Endothelial cell of umbilical vein (primary cell): ENCODE measurements around the gene UHRF1. TPM values are rescaled to one million over a fixed set of nuclear protein-coding genes. Genes with fewer than 3 reads are reported as not detected.

Experiments used
- BruUV-seq: library from RNA; stranded (reverse); fragments of 400-500 nt; replicated peaks from 2 replicates; lab custom pipeline; 2021; lab: Mats Ljungman, UMichigan
- CTCF ChIA-PET: fragments of 300-600, 350-600 bp; sonication (Branson Sonifier 250); formaldehyde crosslinking; loops from one replicate; lab custom pipeline; 2021; ENCODE audit warnings: antibody characterized with exemption, inconsistent platforms; lab: Charles Lee
- POLR2A ChIA-PET: fragments of 300-600, 350-600 bp; sonication (Branson Sonifier 250); formaldehyde crosslinking; loops from one replicate; lab custom pipeline; 2021; ENCODE audit warnings: antibody characterized with exemption, inconsistent platforms; lab: Charles Lee
- DNase-seq: peaks from one replicate; pipeline ENCODE4 v3.0.0-alpha.2; 2011; ENCODE audit warnings: low read depth, low spot score
- FAIRE-seq: peaks from 2 replicates; lab custom pipeline; 2011; peaks lifted over from hg19 to GRCh38; lab: Jason Lieb, UNC
- H2AFZ ChIP-seq: 2 replicates; pipeline ENCODE4 v1.6.0; 2012; ENCODE audit warnings: low read depth, low read length, control low read depth, inconsistent platforms
- H3K27ac ChIP-seq: 2 replicates; pipeline ENCODE4 v1.5.1; 2011; ENCODE audit warnings: low read depth, mild to moderate bottlenecking, control low read depth, low read length, moderate library complexity; ENCODE audit not compliant: insufficient read depth
- H3K27me3 ChIP-seq, 2 experiments: 2 replicates each; pipeline versions ENCODE4 v1.6.0 to v1.6.1; 2011; ENCODE audit warnings: low read length in 2 of 2, mixed read lengths in 1 of 2; ENCODE audit not compliant: control insufficient read depth in 2 of 2, insufficient read depth in 2 of 2
- H3K36me3 ChIP-seq, 2 experiments: 2 replicates in 1 of 2; 3 replicates in 1 of 2; pipeline ENCODE4 v1.5.1; 2011; ENCODE audit warnings: low read length in 2 of 2, mild to moderate bottlenecking in 1 of 2, moderate library complexity in 1 of 2; ENCODE audit not compliant: control insufficient read depth in 2 of 2, insufficient read depth in 2 of 2; ENCODE audit errors: extremely low read depth in 1 of 2
- H3K4me1 ChIP-seq: 3 replicates; pipeline ENCODE4 v1.5.1; 2011; ENCODE audit warnings: mild to moderate bottlenecking, low read length; ENCODE audit not compliant: control insufficient read depth, insufficient read depth; ENCODE audit errors: extremely low read depth
- H3K4me2 ChIP-seq: 2 replicates; pipeline ENCODE4 v1.6.1; 2011; ENCODE audit warnings: low read length, control low read depth, mixed read lengths; ENCODE audit not compliant: insufficient read depth
- H3K4me3 ChIP-seq, 3 experiments: fragments of 200-600 bp in 1 of 3; sonication (generic), shearing (Covaris generic) in 1 of 3; replicated peaks in 1 of 3; 2 replicates each; pipeline ENCODE4 v1.5.1; 2011 to 2016; ENCODE audit warnings: control low read depth in 3 of 3, low read length in 3 of 3, mild to moderate bottlenecking in 2 of 3, inconsistent platforms in 1 of 3, low read depth in 1 of 3, moderate library complexity in 1 of 3; ENCODE audit not compliant: insufficient read depth in 1 of 3
- H3K79me2 ChIP-seq: 2 replicates; pipeline ENCODE4 v1.6.0; 2012; ENCODE audit warnings: low read length, inconsistent platforms; ENCODE audit not compliant: control insufficient read depth, insufficient read depth
- H3K9ac ChIP-seq: replicated peaks from 2 replicates; pipeline ENCODE3; 2011; ENCODE audit warnings: low read length, control low read depth; ENCODE audit not compliant: insufficient read depth; ENCODE audit errors: extremely low read depth
- H3K9me1 ChIP-seq: replicated peaks from 3 replicates; pipeline ENCODE4 v1.6.0; 2011; ENCODE audit warnings: mild to moderate bottlenecking, low read length; ENCODE audit not compliant: control insufficient read depth, insufficient read depth; ENCODE audit errors: extremely low read depth
- H3K9me3 ChIP-seq: replicated peaks from 2 replicates; pipeline ENCODE4 v1.5.1; 2012; ENCODE audit warnings: low read length, inconsistent platforms; ENCODE audit not compliant: control insufficient read depth, insufficient read depth
- H4K20me1 ChIP-seq: replicated peaks from 2 replicates; pipeline ENCODE3; 2011; ENCODE audit warnings: mild to moderate bottlenecking, low read length; ENCODE audit not compliant: control insufficient read depth, insufficient read depth; ENCODE audit errors: extremely low read depth
- CTCF ChIP-seq, 2 donors: IDR thresholded peaks; 1 replicate in 1 of 2; 2 replicates in 1 of 2; pipeline ENCODE4 v1.5.1; 2011; ENCODE audit warnings: low read length in 2 of 2, mild to moderate bottlenecking in 2 of 2, moderate library complexity in 2 of 2, control low read depth in 1 of 2, inconsistent platforms in 1 of 2, low read depth in 1 of 2; ENCODE audit not compliant: insufficient read depth in 1 of 2; ENCODE audit errors: extremely low read depth in 1 of 2
- EZH2 ChIP-seq: IDR thresholded peaks from 2 replicates; pipeline ENCODE4 v1.6.1; 2012; ENCODE audit warnings: borderline replicate concordance, low read depth, mild to moderate bottlenecking, moderate library complexity, low read length, inconsistent platforms; ENCODE audit not compliant: severe bottlenecking
- FOS ChIP-seq: IDR thresholded peaks from 2 replicates; pipeline ENCODE4 v1.6.1; 2011; ENCODE audit warnings: mild to moderate bottlenecking, low read length, moderate library complexity, borderline replicate concordance; ENCODE audit not compliant: insufficient read depth
- GATA2 ChIP-seq: IDR thresholded peaks from 2 replicates; pipeline ENCODE4 v1.7.0; 2011; ENCODE audit warnings: low read depth, mild to moderate bottlenecking, moderate library complexity, mixed read lengths, low read length; ENCODE audit not compliant: insufficient read length, insufficient read depth
- JUN ChIP-seq: IDR thresholded peaks from 2 replicates; pipeline ENCODE4 v1.6.1; 2011; ENCODE audit warnings: borderline replicate concordance, low read depth; ENCODE audit not compliant: insufficient read length, insufficient read depth
- MYC ChIP-seq: IDR thresholded peaks from one replicate; pipeline ENCODE4 v1.6.1; 2011; ENCODE audit warnings: mild to moderate bottlenecking, low read depth, low read length
- POLR2A ChIP-seq: IDR thresholded peaks from 2 replicates; pipeline ENCODE4 v1.6.1; 2012; ENCODE audit warnings: low read depth, mild to moderate bottlenecking, control low read depth, low read length
- POLR2AphosphoS5 ChIP-seq: IDR thresholded peaks from 2 replicates; pipeline ENCODE4 v1.6.1; 2012; ENCODE audit warnings: low read depth, mild to moderate bottlenecking, control low read depth, low read length, moderate library complexity; ENCODE audit not compliant: insufficient read depth
- dilution Hi-C: fragments of 300-500 bp; cut with MboI; formaldehyde crosslinking; loops from one replicate; pipeline ENCODE4 v1.15.0; 2019; ENCODE audit warnings: low sequenced_read_pairs; ENCODE audit not compliant: extremely low pct_ligation_motif_present
- intact Hi-C: fragments of 100-400 bp; cut with micrococcal nuclease; formaldehyde crosslinking; loops from one replicate; pipeline ENCODE4 v1.10.0; 2022
- polyA plus RNA-seq, 4 experiments: library from polyadenylated mRNA; depleted of rRNA in 3 of 4; stranded (reverse) in 3 of 4; unstranded in 1 of 4; fragments of >200 nt; gene quantifications; 2 replicates each; pipeline versions ENCODE4 v1.2.1 to v1.2.3, GENCODE V29; 2011 to 2012; ENCODE audit warnings: missing spikeins in 1 of 4
- total RNA-seq: library from RNA; stranded (reverse); gene quantifications from 2 replicates; pipeline ENCODE4 v1.2.3, GENCODE V29; 2021
- TF ChIP-seq, protein P1 (sequence below): IDR thresholded peaks from 2 replicates; pipeline ENCODE4 v1.6.1; 2011; ENCODE audit not compliant: insufficient read depth, insufficient read length

The UHRF1 gene
- total and polyA plus RNA-seq, 2 donors (not counting 3 experiments of a cell fraction or from before 2014, with no cell fraction given) = 13.3 to 76.8 TPM

DNA sequence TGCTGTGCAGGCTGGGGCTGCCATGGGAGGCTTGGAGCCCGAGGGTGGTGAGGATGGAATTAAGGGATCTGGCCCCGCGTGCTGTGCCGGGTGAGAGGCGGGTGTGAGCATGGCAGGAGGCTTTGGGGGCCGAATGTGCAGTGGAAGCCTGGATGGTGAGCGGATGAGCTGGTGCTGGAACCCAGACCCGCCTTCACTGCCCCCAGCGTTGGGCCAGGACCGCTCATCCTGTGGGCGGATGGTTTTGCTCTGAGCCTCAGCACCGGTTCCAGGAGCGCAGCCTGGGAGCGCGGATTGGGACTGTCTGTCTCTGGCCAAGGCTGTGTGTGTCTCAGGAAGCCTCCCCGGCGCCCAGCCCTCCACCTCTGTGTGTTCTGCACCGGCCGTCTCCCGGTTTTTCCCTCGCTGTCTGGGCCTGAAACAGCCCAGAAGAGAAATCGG lies 76.3 kb downstream of the UHRF1 start:
- CTCF ChIA-PET = interaction anchor here (0.9 kb wide), 1 partner anchor 14 kb away, joined by 3 read pairs; no protein-coding TSS in a partner anchor

More for the DNA sequence above, 76.3 kb downstream of the UHRF1 start:
- H3K9me1 ChIP-seq = no peaks in the 10 kb centered on the region
- H3K27ac ChIP-seq = no peak overlapping the region
- H4K20me1 ChIP-seq = no peaks in the 10 kb centered on the region
- no peak for TF ChIP-seq POLR2AphosphoS5
- TF ChIP-seq FOS = no peak
- TF ChIP-seq POLR2A = no peak
- TF ChIP-seq MYC = no peak
- TF ChIP-seq EZH2 = no peak
- TF ChIP-seq JUN = no peak
- TF ChIP-seq, protein P1, sequence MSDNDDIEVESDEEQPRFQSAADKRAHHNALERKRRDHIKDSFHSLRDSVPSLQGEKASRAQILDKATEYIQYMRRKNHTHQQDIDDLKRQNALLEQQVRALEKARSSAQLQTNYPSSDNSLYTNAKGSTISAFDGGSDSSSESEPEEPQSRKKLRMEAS = no peak
- TF ChIP-seq GATA2 = no peak
- no peak for TF ChIP-seq CTCF (IDR thresholded peaks at IDR 0.05; ENCODE audit: extremely low read depth in 1 of 2, insufficient read depth in 1 of 2, low read depth in 1 of 2, low read length in 2 of 2)
- POLR2A ChIA-PET = no interaction called here
- no TSS peak for BruUV-seq
- no peak overlapping the region for H3K4me3 ChIP-seq
- H3K9me3 ChIP-seq = no peaks in the 10 kb centered on the region
- intact Hi-C loops = no loop called here
- no peak for FAIRE-seq
- no peaks in the 10 kb centered on the region for H3K36me3 ChIP-seq
- dilution Hi-C loops = no loop called here
- H3K4me2 ChIP-seq = no peak overlapping the region
- H3K4me1 ChIP-seq = peaks cover 10% of the 10 kb centered on the region
- H3K27me3 ChIP-seq = no peaks in the 10 kb centered on the region
- H2AFZ ChIP-seq = no peak overlapping the region
- peaks cover 43% of the 10 kb centered on the region for H3K79me2 ChIP-seq
- no peak for DNase-seq
- H3K9ac ChIP-seq = no peak overlapping the region
